KMS-11 (cell line): ENCODE measurements around the gene CACHD1.

Experiments
- H2AFZ ChIP-seq: fragments of 200-600 bp; sonication (generic); 2 replicates; pipeline ENCODE4 v1.6.1; 2016; ENCODE audit warnings: antibody characterized with exemption, mixed run types, low read depth
- H3K27ac ChIP-seq: fragments of 200-600 bp; sonication (generic); 2 replicates; pipeline ENCODE4 v1.6.1; 2016; ENCODE audit warnings: mild to moderate bottlenecking, mixed run types
- H3K27me3 ChIP-seq: fragments of 200-600 bp; sonication (generic); 2 replicates; pipeline ENCODE4 v1.6.1; 2017; ENCODE audit warnings: mild to moderate bottlenecking, low read depth, mixed run types, moderate library complexity; ENCODE audit not compliant: insufficient read depth
- H3K36me3 ChIP-seq: fragments of 200-600 bp; sonication (generic); 2 replicates; pipeline ENCODE4 v1.6.1; 2017; ENCODE audit warnings: mild to moderate bottlenecking, mixed run types; ENCODE audit not compliant: insufficient read depth
- H3K4me1 ChIP-seq: fragments of 200-600 bp; sonication (generic); 2 replicates; pipeline ENCODE4 v1.6.1; 2016; ENCODE audit warnings: mild to moderate bottlenecking, low read depth, mixed run types; ENCODE audit not compliant: poor library complexity, severe bottlenecking
- H3K4me2 ChIP-seq: fragments of 200-600 bp; sonication (generic); 2 replicates; pipeline ENCODE4 v1.7.0; 2016; ENCODE audit warnings: mild to moderate bottlenecking, mixed run types
- H3K4me3 ChIP-seq: fragments of 200-600 bp; sonication (generic); IDR thresholded peaks from 2 replicates; pipeline ENCODE4 v1.6.1; 2017; ENCODE audit warnings: low read depth, low read length, mixed read lengths; ENCODE audit not compliant: insufficient read depth
- H3K79me2 ChIP-seq: fragments of 200-600 bp; sonication (generic); 2 replicates; pipeline ENCODE4 v1.6.1; 2016; ENCODE audit warnings: low read depth, mixed run types; ENCODE audit not compliant: insufficient read depth
- H3K9ac ChIP-seq: fragments of 200-600 bp; sonication (generic); 2 replicates; pipeline ENCODE4 v1.6.1; 2016; ENCODE audit warnings: mild to moderate bottlenecking, mixed run types
- H4K20me1 ChIP-seq: fragments of 200-600 bp; sonication (generic); 2 replicates; pipeline ENCODE4 v1.6.1; 2016; ENCODE audit warnings: mild to moderate bottlenecking, mixed run types; ENCODE audit not compliant: insufficient read depth
- TF ChIP-seq, protein P1 (sequence below): fragments of 200-600 bp; sonication (generic); conservative IDR thresholded peaks from 2 replicates; pipeline ENCODE4 v1.6.1; 2017; ENCODE audit warnings: low read depth, mild to moderate bottlenecking, antibody characterized with exemption, low read length, moderate library complexity, mixed read lengths

CACHD1 gene

DNA sequence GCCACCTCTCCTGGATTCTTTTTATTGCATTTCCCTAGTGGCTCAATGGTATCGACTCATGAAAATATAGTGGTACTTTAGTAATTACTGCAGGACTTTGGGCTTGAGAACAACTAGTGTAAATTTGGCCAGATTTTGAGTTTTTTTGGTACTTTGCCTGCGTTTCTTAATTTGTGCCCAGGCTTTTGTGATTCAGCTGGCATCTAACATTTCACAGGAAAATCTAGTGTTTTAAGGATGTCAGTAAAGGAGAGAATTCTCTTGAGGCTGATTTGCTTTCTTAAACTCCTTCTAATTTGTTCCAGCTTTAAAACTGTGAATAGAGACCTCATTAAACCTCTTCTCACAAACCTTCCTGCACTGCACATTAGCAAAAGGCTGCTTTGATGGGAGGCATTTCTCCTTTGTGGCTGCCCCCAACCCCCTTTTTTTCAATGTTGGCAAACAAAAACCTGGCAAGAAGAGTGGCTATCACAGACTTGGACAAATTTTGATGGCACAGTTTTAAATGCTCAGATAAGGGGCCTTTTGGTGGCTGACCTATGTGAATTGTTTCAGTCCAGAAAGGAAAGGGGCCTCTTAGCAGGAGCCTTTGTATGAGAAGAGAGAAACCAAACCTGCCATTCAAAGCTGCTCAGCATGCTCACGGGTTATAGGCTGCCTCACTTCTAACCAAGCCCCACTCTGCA is 161.6 kb downstream of the CACHD1 start:
- no peaks in the 10 kb centered on the region for H4K20me1 ChIP-seq
- H3K9ac ChIP-seq: no peak overlapping the region
- no peaks in the 10 kb centered on the region for H3K4me1 ChIP-seq
- H3K27ac ChIP-seq: no peak overlapping the region
- no peak overlapping the region for H3K4me2 ChIP-seq
- TF ChIP-seq, protein P1, sequence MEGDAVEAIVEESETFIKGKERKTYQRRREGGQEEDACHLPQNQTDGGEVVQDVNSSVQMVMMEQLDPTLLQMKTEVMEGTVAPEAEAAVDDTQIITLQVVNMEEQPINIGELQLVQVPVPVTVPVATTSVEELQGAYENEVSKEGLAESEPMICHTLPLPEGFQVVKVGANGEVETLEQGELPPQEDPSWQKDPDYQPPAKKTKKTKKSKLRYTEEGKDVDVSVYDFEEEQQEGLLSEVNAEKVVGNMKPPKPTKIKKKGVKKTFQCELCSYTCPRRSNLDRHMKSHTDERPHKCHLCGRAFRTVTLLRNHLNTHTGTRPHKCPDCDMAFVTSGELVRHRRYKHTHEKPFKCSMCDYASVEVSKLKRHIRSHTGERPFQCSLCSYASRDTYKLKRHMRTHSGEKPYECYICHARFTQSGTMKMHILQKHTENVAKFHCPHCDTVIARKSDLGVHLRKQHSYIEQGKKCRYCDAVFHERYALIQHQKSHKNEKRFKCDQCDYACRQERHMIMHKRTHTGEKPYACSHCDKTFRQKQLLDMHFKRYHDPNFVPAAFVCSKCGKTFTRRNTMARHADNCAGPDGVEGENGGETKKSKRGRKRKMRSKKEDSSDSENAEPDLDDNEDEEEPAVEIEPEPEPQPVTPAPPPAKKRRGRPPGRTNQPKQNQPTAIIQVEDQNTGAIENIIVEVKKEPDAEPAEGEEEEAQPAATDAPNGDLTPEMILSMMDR: no peak
- H3K36me3 ChIP-seq: no peaks in the 10 kb centered on the region
- H3K27me3 ChIP-seq: no peaks in the 10 kb centered on the region
- no peaks in the 10 kb centered on the region for H3K79me2 ChIP-seq
- H3K4me3 ChIP-seq: no peak overlapping the region
- no peak overlapping the region for H2AFZ ChIP-seq

DNA sequence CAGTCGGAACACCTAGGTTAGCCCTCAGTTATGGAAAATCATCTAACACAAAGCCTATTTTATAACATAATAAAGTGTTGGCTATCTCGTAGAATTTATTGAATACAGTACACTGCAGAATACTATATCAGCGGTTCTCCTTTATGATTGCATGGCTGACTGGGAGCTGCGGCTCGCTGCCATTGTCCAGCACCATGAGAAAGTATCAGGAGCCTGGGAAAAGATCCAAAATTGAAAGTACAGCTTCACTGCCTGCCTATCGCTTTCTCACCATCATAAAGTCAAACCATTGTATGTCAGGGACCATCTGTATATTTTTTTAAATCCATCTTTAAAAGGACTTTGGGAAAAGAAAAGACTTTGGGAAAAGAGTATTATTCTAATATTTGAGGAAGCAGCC is 163.0 kb downstream of the CACHD1 start:
- Histone ChIP-seq H4K20me1 (no peaks in the 10 kb centered on the region), H3K27me3 (no peaks in the 10 kb centered on the region), H3K36me3 (no peaks in the 10 kb centered on the region), H2AFZ (no peak overlapping the region), H3K79me2 (no peaks in the 10 kb centered on the region), H3K27ac (no peak overlapping the region), H3K4me1 (no peaks in the 10 kb centered on the region), H3K4me2 (no peak overlapping the region), H3K4me3 (no peak overlapping the region), H3K9ac (no peak overlapping the region)
- TF ChIP-seq, protein P1: no peak

DNA sequence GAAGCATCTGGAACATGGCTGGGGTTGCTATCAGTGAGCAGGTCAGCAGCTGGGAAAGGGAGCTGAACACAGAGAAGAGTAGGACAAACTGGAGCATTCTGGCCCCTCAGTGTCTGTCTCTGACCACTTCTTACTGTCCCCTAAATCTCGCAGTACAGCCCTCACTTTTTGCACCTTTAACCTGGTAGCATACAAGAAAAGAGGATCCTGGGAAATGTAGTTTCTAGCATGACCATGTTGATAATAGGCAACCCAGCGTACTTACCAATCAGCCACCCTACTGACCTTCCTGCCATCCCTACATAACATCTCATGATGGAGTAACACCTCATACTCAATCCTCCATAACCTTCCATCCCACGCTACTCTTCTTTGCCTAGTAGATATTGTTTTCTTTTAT is 175.8 kb downstream of the CACHD1 start:
- H3K36me3 ChIP-seq: no peaks in the 10 kb centered on the region
- H3K4me1 ChIP-seq: no peaks in the 10 kb centered on the region
- H4K20me1 ChIP-seq: no peaks in the 10 kb centered on the region
- H3K4me3 ChIP-seq: no peak overlapping the region
- H3K27me3 ChIP-seq: no peaks in the 10 kb centered on the region
- no peaks in the 10 kb centered on the region for H3K79me2 ChIP-seq
- no peak overlapping the region for H2AFZ ChIP-seq
- no peak overlapping the region for H3K27ac ChIP-seq
- TF ChIP-seq, protein P1: no peak
- H3K9ac ChIP-seq: no peak overlapping the region
- no peak overlapping the region for H3K4me2 ChIP-seq

DNA sequence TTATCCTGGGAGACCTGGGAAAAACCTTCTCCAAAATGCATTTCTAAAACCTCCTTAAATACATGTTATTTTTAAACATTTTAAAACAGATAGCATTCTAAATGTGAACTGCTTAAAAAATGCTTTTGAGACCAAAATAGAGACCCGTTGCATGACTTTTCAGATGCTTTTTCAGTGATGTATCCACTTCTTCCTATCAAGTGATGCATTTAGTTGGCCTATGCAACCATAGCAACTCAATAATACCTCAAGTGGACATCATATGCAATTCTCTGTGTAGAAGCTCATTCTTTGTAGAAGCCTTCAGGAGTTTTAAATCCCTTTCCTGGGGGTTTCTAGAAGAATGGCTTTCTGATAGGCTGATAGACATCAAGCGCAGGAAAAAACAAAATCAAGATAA is 180.5 kb downstream of the CACHD1 start:
- TF ChIP-seq, protein P1: no peak
- H3K4me2 ChIP-seq: no peak overlapping the region

More for the DNA sequence above, 180.5 kb downstream of the CACHD1 start:
- Histone ChIP-seq H3K27me3 (no peaks in the 10 kb centered on the region), H3K36me3 (no peaks in the 10 kb centered on the region), H3K4me3 (no peak overlapping the region), H3K4me1 (no peaks in the 10 kb centered on the region), H2AFZ (no peak overlapping the region), H4K20me1 (no peaks in the 10 kb centered on the region), H3K79me2 (no peaks in the 10 kb centered on the region), H3K27ac (no peak overlapping the region), H3K9ac (no peak overlapping the region)
